HUES64 (cell line): ENCODE data around the gene TMEM213.

Experiments
- H3K27ac ChIP-seq: 2 replicates; pipeline ENCODE4 v1.7.0; 2013; ENCODE audit warnings: low read depth, low read length, inconsistent platforms
- H3K27me3 ChIP-seq: 2 replicates; pipeline ENCODE4 v1.6.1; 2013; ENCODE audit warnings: mild to moderate bottlenecking, low read length; ENCODE audit not compliant: insufficient read depth
- H3K36me3 ChIP-seq: 2 replicates; pipeline ENCODE4 v1.6.1; 2013; ENCODE audit warnings: mild to moderate bottlenecking, low read length; ENCODE audit not compliant: insufficient read depth
- H3K4me1 ChIP-seq: 2 replicates; pipeline ENCODE4 v1.6.1; 2013; ENCODE audit warnings: mild to moderate bottlenecking, low read length, moderate library complexity; ENCODE audit not compliant: insufficient read depth
- H3K4me3 ChIP-seq: 2 replicates; pipeline ENCODE4 v1.5.1; 2013; ENCODE audit warnings: mild to moderate bottlenecking, low read length, moderate library complexity
- H3K9ac ChIP-seq: 2 replicates; pipeline ENCODE4 v1.6.1; 2013; ENCODE audit warnings: mild to moderate bottlenecking, low read depth, low read length
- H3K9me3 ChIP-seq: 2 replicates; pipeline ENCODE4 v1.6.1; 2013; ENCODE audit warnings: low read depth, low read length; ENCODE audit not compliant: insufficient read depth
- WGBS: fragments of 150-250, 120-280 bp; methylation state at CpG from one replicate; pipeline ENCODE4 v1.1.7; 2013; ENCODE audit warnings: missing lambda C conversion rate; 5-methylcytosine and 5-hydroxymethylcytosine counted together

TMEM213 gene

DNA sequence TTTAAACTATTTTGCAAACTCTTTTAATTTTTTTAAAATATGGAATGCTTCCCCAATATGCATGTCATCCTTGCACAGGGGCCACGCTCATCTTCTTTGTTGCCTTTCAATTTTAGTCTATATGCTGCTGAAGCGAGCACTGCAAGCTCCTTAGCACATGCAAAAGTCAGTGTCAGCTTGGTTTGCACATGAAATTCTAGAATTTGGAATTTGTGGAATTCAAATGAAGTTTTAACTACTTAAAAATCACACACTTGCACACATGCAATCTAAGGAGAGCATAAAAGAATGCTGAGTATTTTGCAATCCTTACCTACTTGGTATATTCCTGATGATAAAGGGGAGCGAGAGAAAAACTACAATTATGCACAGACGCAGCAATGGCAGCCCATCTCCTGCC lies 78.5 kb downstream of the TMEM213 start:
- H3K9ac ChIP-seq: no peak overlapping the region
- H3K4me1 ChIP-seq: peaks cover 6% of the 10 kb centered on the region; the same call in 1 of the 2 replicates
- no peak overlapping the region for H3K4me3 ChIP-seq
- H3K27me3 ChIP-seq: no peaks in the 10 kb centered on the region
- 96% methylated on average over 2 of the region's 4 CpGs for WGBS
- no peak overlapping the region for H3K27ac ChIP-seq
- H3K36me3 ChIP-seq: peaks cover 45% of the 10 kb centered on the region
- no peaks in the 10 kb centered on the region for H3K9me3 ChIP-seq

DNA sequence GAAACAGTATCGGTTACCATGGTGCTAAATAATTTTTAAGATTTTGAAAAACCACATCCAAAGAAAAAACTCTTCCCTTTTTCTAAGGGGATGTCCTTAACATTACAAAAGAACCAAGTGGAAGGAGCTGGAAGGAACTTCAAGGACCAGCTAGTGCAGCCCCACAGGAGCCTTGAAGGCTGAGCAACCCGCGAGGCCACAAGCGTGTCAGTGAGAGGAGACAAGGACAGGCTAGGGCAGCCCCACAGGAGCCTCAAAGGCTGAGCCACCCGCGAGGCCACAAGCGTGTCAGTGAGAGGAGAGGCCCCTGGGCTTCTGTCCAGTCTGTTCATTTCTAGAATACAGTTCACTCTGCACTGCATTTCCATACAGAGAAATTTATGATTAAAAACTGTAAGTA lies 80.3 kb downstream of the TMEM213 start:
- Histone ChIP-seq H3K27ac (no peak overlapping the region), H3K27me3 (no peaks in the 10 kb centered on the region), H3K36me3 (peaks cover 44% of the 10 kb centered on the region), H3K4me1 (peaks cover 2% of the 10 kb centered on the region; the same call in 1 of the 2 replicates), H3K9me3 (no peaks in the 10 kb centered on the region), H3K4me3 (no peak overlapping the region), H3K9ac (no peak overlapping the region)
- 89% methylated on average over 7 of the region's 7 CpGs for WGBS

DNA sequence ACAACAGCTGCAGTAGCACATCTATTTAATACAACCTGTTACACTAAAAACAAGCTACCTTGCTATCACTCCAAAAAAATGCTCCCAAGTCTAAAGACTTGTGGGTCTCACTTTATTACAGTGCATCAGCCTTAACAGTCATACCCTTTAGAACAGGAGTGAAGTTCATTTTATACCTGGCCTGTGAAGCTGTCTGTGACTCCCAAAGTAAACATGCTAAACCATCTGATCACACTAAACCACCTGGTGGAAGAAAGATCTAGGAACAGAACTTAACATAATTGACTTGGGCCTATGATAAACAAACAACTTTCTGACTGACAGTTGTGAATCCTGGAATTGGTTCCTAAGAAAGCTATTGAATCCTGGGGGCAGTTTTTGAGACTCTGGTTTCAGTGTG lies 81.1 kb downstream of the TMEM213 start:
- Histone ChIP-seq H3K9me3 (no peaks in the 10 kb centered on the region), H3K4me3 (no peak overlapping the region), H3K27me3 (no peaks in the 10 kb centered on the region), H3K9ac (no peak overlapping the region), H3K36me3 (peaks cover 47% of the 10 kb centered on the region), H3K27ac (no peak overlapping the region), H3K4me1 (no peaks in the 10 kb centered on the region)

DNA sequence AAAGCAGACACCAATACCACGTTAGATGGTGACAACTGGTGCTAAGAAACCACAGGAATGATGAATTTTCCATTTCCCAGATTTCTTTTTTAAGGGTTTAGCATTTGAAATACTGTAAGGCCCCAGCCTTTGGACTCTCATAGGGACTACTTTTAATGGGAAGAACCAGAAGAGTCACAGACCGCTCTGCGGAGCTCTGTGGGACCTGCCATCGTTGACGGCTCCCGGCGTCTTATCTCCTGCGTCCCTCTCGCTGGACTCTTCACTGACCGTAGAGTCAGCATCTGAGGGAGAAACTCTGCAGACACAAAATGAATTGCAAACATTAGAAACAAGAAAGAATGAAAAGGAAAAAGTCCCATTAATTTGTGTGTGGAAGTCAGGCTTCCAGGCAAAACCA lies 81.6 kb downstream of the TMEM213 start:
- Histone ChIP-seq H3K4me1 (no peaks in the 10 kb centered on the region), H3K27ac (no peak overlapping the region), H3K4me3 (no peak overlapping the region), H3K9me3 (no peaks in the 10 kb centered on the region), H3K27me3 (no peaks in the 10 kb centered on the region), H3K36me3 (peaks cover 47% of the 10 kb centered on the region), H3K9ac (no peak overlapping the region)
- WGBS: 94% methylated on average over 10 of the region's 10 CpGs

DNA sequence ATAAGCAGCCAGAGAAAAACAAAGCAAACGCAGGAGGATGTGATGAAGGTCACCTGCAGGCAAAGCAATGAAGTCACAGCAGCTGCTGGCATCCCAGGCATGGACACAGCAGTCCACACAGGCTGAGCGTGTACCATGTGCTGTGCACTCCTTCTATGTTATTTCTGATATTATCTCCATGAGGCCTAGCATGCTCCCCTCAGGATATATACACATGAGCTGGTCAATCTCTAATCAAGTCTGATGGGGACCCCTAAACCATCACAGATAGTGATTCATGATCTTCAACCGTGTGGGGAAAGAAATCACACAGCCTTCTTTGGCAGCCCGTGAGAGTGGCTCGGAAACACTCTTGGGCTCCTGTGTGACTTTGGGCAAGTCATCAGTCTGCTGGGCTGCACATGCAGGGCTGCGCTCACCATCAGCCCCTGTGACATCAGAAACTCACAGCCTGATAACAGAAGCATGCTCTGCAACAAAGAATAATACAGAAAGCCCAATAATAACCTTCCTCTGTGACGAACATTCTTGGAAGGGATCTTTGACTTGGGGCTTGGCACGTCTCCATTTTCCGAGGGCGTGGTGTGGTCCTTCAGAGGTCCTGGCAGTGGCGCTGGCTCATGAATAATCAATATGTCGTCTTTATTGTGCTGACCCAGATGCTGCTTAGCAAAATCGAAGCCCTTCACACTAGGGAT lies 83.2 kb downstream of the TMEM213 start:
- WGBS: 95% methylated on average over 13 of the region's 13 CpGs
- no peaks in the 10 kb centered on the region for H3K4me1 ChIP-seq
- peaks cover 42% of the 10 kb centered on the region for H3K36me3 ChIP-seq
- H3K27me3 ChIP-seq: no peaks in the 10 kb centered on the region
- no peak overlapping the region for H3K4me3 ChIP-seq
- H3K9me3 ChIP-seq: no peaks in the 10 kb centered on the region
- H3K9ac ChIP-seq: no peak overlapping the region
- H3K27ac ChIP-seq: no peak overlapping the region

DNA sequence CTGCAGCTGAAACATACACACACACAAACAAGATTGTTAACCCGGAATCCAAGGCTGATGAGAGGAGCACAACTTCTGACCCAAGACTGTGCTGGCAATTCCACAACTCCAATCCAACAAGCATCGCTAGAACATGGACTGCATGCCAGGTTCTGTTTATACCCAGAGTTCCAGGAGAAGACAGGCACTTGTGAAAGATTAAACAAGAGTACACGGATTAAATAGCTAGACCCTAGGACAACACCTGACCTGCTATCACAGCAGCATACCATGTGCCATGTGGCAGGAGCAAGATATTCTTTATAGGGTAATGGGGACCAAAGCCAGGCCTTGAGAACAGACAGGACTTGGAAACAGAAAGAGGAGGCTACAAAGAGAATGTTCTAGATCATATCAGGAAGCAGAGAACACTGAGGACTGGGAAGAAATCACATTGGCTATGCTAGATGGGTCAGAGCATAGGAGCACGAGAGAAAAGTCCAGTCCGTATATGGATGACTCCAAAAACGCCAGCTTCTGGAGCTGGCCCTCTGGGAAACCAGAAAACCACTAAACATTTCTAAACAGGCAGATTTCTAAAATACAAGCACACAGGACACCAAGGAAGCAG lies 83.9 kb downstream of the TMEM213 start:
- peaks cover 36% of the 10 kb centered on the region for H3K36me3 ChIP-seq
- H3K27me3 ChIP-seq: no peaks in the 10 kb centered on the region
- no peaks in the 10 kb centered on the region for H3K9me3 ChIP-seq
- no peak overlapping the region for H3K4me3 ChIP-seq
- no peaks in the 10 kb centered on the region for H3K4me1 ChIP-seq
- H3K9ac ChIP-seq: no peak overlapping the region
- WGBS: 89% methylated on average over 6 of the region's 6 CpGs
- H3K27ac ChIP-seq: no peak overlapping the region

DNA sequence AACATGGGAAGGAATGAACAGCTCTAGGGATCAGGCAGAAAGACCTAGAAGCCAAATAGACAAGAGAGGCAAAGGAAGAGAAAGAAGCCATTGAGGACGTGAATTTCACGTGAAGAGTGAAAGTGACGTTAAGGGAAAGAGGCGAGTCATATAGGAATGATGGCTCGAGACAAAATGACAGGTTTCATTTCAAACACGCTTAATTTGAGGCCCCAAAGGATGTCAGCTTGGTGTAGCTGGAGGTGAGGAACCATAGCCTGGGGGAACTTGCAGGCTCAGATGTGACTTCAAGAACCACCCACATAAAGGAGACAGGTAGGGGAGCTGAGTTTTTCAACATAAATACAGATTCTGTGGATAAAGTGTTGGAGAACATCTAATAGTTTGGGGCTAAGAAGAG lies 84.5 kb downstream of the TMEM213 start:
- WGBS: 92% methylated on average over 6 of the region's 6 CpGs
- no peak overlapping the region for H3K9ac ChIP-seq
- H3K27ac ChIP-seq: no peak overlapping the region
- no peaks in the 10 kb centered on the region for H3K4me1 ChIP-seq
- H3K36me3 ChIP-seq: peaks cover 35% of the 10 kb centered on the region
- H3K27me3 ChIP-seq: no peaks in the 10 kb centered on the region
- H3K9me3 ChIP-seq: no peaks in the 10 kb centered on the region
- H3K4me3 ChIP-seq: no peak overlapping the region

DNA sequence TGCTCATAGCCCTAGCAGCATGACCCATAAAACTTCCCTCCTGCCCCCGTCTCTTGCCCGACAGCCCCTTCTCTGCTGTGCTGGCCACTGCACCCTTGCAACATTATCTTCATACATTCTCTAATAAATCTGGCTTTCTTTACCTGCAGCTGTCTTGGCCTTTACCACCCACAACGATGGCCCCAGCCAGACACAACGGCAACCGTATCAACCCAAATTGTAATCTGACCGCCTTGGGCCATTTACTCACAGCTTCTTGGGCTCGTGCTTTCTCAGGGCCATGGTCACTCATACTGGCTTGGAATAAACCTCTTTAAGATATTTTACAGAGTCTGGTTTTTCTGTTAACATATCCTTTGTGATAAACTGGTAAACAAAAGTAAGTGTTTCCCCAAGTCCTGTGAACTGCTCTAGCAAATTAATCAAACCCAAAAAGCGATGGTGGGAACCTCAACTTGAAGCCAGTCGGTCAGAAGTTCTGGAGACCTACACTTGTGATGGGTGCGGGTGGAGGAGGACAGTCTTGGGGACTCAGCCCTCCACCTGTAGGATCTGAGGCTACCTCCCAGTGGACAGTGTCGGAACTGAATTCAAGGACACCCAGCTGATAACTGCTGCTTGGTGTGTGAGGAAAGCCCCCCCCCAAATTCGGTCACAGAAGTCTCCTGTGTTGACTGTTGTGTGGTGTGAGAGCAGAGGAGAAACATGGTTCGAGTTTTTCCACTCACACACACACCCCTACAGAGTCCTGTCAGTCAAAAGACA lies 87.8 kb downstream of the TMEM213 start:
- Histone ChIP-seq H3K4me3 (no peak overlapping the region), H3K9ac (no peak overlapping the region), H3K27ac (no peak overlapping the region), H3K36me3 (peaks cover 14% of the 10 kb centered on the region), H3K4me1 (peaks cover 8% of the 10 kb centered on the region; the same call in 1 of the 2 replicates), H3K27me3 (no peaks in the 10 kb centered on the region), H3K9me3 (no peaks in the 10 kb centered on the region)
- 90% methylated on average over 11 of the region's 13 CpGs for WGBS

DNA sequence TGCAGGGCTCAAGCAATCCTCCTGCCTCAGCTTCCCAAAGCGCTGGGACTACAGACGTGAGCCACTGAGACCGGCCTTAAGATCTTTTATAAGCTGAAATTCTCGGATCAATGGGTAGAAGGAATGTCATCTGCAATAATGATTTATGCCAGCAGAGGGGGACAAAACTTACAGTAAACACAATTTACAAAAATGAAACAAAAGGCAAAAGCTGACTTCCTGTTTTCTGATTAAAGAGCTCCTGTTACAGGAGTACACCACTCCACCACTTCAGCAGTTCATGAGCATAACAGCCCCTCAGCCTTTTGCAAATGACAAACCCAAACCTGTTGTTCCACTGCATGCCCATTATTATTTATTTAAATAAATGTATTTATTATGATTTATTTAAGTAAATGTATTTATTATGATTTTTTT lies 88.7 kb downstream of the TMEM213 start:
- Histone ChIP-seq H3K36me3 (peaks cover 7% of the 10 kb centered on the region; the same call in 1 of the 2 replicates), H3K4me3 (no peak overlapping the region), H3K9ac (no peak overlapping the region), H3K27ac (no peak overlapping the region), H3K9me3 (no peaks in the 10 kb centered on the region), H3K4me1 (peaks cover 8% of the 10 kb centered on the region; the same call in 1 of the 2 replicates), H3K27me3 (no peaks in the 10 kb centered on the region)
- 97% methylated on average over 4 of the region's 4 CpGs for WGBS

DNA sequence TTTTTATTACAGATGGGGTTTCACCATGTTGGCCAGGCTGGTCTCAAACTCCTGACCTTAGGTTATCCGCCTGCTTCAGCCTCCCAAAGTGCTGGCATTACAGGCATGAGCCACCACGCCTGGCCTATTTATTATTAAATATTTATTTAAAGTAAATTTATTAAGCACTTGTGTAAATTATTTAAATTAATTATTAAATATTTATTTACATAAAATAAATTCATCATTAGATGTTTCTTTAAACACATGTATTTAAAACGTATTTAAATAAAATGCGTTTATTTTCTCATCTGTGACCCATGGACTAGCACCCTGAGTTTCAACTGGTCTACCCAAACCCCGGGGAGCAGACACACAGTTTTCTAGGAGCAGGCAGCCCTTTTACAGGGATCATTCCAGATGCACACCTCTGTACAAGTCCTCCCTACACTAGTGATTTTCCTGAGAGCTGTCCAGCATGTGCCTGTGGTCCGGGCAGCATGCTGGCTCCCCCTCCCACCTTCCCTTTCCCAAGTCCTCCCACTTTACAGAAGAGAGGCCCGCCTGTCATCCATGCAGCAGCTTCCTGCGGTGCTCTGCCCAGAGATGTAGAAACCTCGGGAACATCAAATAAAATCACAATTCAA lies 89.4 kb downstream of the TMEM213 start:
- Histone ChIP-seq H3K27me3 (no peaks in the 10 kb centered on the region), H3K9ac (no peak overlapping the region), H3K4me1 (peaks cover 8% of the 10 kb centered on the region; the same call in 1 of the 2 replicates), H3K4me3 (no peak overlapping the region), H3K36me3 (peaks cover 12% of the 10 kb centered on the region; the same call in 1 of the 2 replicates), H3K27ac (no peak overlapping the region), H3K9me3 (no peaks in the 10 kb centered on the region)
- WGBS: 94% methylated on average over 8 of the region's 9 CpGs
